KOPT-K1 (cell line): ENCODE data around the gene ETV6.
"Not testable (repeated sequence)": the region's sequence is repeated elsewhere in the genome, so short reads cannot be mapped to it uniquely, and the experiment has no call there.

ENCODE experiments used
- H3K27ac ChIP-seq: fragments of 200-600 bp; sonication (generic); 2 replicates; pipeline ENCODE4 v1.5.1; 2016; ENCODE audit warnings: antibody characterized with exemption, mild to moderate bottlenecking, low read depth, low read length; ENCODE audit not compliant: poor library complexity, severe bottlenecking
- H3K36me3 ChIP-seq: fragments of 200-600 bp; sonication (generic); 2 replicates; pipeline ENCODE4 v1.5.1; 2017; ENCODE audit warnings: antibody characterized with exemption, mild to moderate bottlenecking, low read length, moderate library complexity; ENCODE audit not compliant: insufficient read depth
- H3K9me3 ChIP-seq: fragments of 200-600 bp; sonication (generic); 2 replicates; pipeline ENCODE4 v1.5.1; 2017; ENCODE audit warnings: antibody characterized with exemption, low read length, mild to moderate bottlenecking; ENCODE audit not compliant: insufficient read depth, poor library complexity, severe bottlenecking

Gene ETV6

GRCh38 chr12:11888029-11888428 is 238.6 kb downstream of the ETV6 start:
- no peak overlapping the region for H3K27ac ChIP-seq
- peaks cover 75% of the 10 kb centered on the region for H3K36me3 ChIP-seq
- no peaks in the 10 kb centered on the region for H3K9me3 ChIP-seq

- Histone ChIP-seq H3K36me3 (peaks cover 53% of the 10 kb centered on the region), H3K9me3 (no peaks in the 10 kb centered on the region), H3K27ac (peak overlapping the region; percentile 62)
Observed at GRCh38 chr12:11891346-11891745, 241.9 kb downstream of the ETV6 start.

- Histone ChIP-seq H3K27ac (peak overlapping the region; percentile 62), H3K9me3 (no peaks in the 10 kb centered on the region), H3K36me3 (peaks cover 48% of the 10 kb centered on the region)
Observed at GRCh38 chr12:11891754-11892386, 242.4 kb downstream of the ETV6 start.

GRCh38 chr12:11893998-11894397 is 244.5 kb downstream of the ETV6 start:
- Histone ChIP-seq H3K36me3 (peaks cover 28% of the 10 kb centered on the region), H3K9me3 (no peaks in the 10 kb centered on the region), H3K27ac (peak overlapping the region; percentile 88)

- H3K9me3 ChIP-seq, result no peaks in the 10 kb centered on the region
- peak overlapping the region; percentile 88 for H3K27ac ChIP-seq
- H3K36me3 ChIP-seq, result peaks cover 27% of the 10 kb centered on the region; the same call in 1 of the 2 replicates
Observed at GRCh38 chr12:11894890-11895289, 245.4 kb downstream of the ETV6 start.

- H3K27ac ChIP-seq, result peak overlapping the region; percentile 88
- peaks cover 25% of the 10 kb centered on the region; the same call in 1 of the 2 replicates for H3K36me3 ChIP-seq
Observed at GRCh38 chr12:11895421-11896078, 246.1 kb downstream of the ETV6 start.

GRCh38 chr12:11896417-11896929 is 247.0 kb downstream of the ETV6 start:
- peak overlapping the region; percentile 88 for H3K27ac ChIP-seq
- H3K9me3 ChIP-seq, result no peaks in the 10 kb centered on the region
- H3K36me3 ChIP-seq, result peaks cover 18% of the 10 kb centered on the region; the same call in 1 of the 2 replicates

More at GRCh38 chr12:11895421-11896078, 246.1 kb downstream of the ETV6 start:
- H3K9me3 ChIP-seq, result no peaks in the 10 kb centered on the region

- Histone ChIP-seq H3K9me3 (no peaks in the 10 kb centered on the region), H3K36me3 (peaks cover 5% of the 10 kb centered on the region; the same call in 1 of the 2 replicates), H3K27ac (peak overlapping the region; percentile 88)
Observed at GRCh38 chr12:11897923-11898322, 248.4 kb downstream of the ETV6 start.

GRCh38 chr12:11901701-11902524 is 252.4 kb downstream of the ETV6 start:
- Histone ChIP-seq H3K36me3 (no peaks in the 10 kb centered on the region), H3K27ac (peak overlapping the region; percentile 49), H3K9me3 (no peaks in the 10 kb centered on the region)

- Histone ChIP-seq H3K9me3 (peaks cover 4% of the 10 kb centered on the region), H3K27ac (peak overlapping the region; percentile 49), H3K36me3 (no peaks in the 10 kb centered on the region)
Observed at GRCh38 chr12:11902525-11902875, 253.0 kb downstream of the ETV6 start.

- H3K36me3 ChIP-seq, result no peaks in the 10 kb centered on the region
- H3K27ac ChIP-seq, result no peak overlapping the region
- H3K9me3 ChIP-seq, result peaks cover 19% of the 10 kb centered on the region
Observed at GRCh38 chr12:11904124-11904523, 254.7 kb downstream of the ETV6 start.

- H3K27ac ChIP-seq, result peak overlapping the region; percentile 42
- H3K9me3 ChIP-seq, result peaks cover 19% of the 10 kb centered on the region
- H3K36me3 ChIP-seq, result no peaks in the 10 kb centered on the region
Observed at GRCh38 chr12:11905534-11905933, 256.1 kb downstream of the ETV6 start.

GRCh38 chr12:11906286-11906935 is 256.9 kb downstream of the ETV6 start:
- Histone ChIP-seq H3K9me3 (peaks cover 19% of the 10 kb centered on the region), H3K36me3 (no peaks in the 10 kb centered on the region), H3K27ac (peak overlapping the region; percentile 42)

- no peak overlapping the region for H3K27ac ChIP-seq
- peaks cover 19% of the 10 kb centered on the region for H3K9me3 ChIP-seq
Observed at GRCh38 chr12:11907625-11908024, 258.2 kb downstream of the ETV6 start.

GRCh38 chr12:11909406-11909805 is 259.9 kb downstream of the ETV6 start:
- H3K27ac ChIP-seq, H3K36me3 ChIP-seq: not testable (repeated sequence)
- peaks cover 19% of the 10 kb centered on the region for H3K9me3 ChIP-seq

More at GRCh38 chr12:11907625-11908024, 258.2 kb downstream of the ETV6 start:
- no peaks in the 10 kb centered on the region for H3K36me3 ChIP-seq
